Nephron progenitor cell (in vitro differentiated cells): ENCODE measurements around the gene FAM81A.

Experiments used
- DNase-seq: peaks from one replicate; pipeline ENCODE4 v3.0.0; 2021
- H3K27ac Mint-ChIP-seq: 2 replicates; pipeline ENCODE4 v1.8.0; 2021; ENCODE audit warnings: mild to moderate bottlenecking, moderate library complexity, mixed read lengths
- H3K27me3 Mint-ChIP-seq: 2 replicates; pipeline ENCODE4 v1.8.0; 2021; ENCODE audit warnings: mild to moderate bottlenecking, low read depth, mixed read lengths; ENCODE audit not compliant: poor library complexity
- H3K36me3 Mint-ChIP-seq: 2 replicates; pipeline ENCODE4 v1.8.0; 2021; ENCODE audit warnings: low read depth, mixed read lengths
- H3K4me1 Mint-ChIP-seq: 2 replicates; pipeline ENCODE4 v1.8.0; 2021; ENCODE audit warnings: mixed read lengths
- H3K4me3 Mint-ChIP-seq: 2 replicates; pipeline ENCODE4 v1.8.0; 2021; ENCODE audit warnings: mild to moderate bottlenecking, moderate library complexity, mixed read lengths
- H3K9me3 Mint-ChIP-seq: 2 replicates; pipeline ENCODE4 v1.8.0; 2021; ENCODE audit warnings: mild to moderate bottlenecking, moderate library complexity, mixed read lengths
- TF ChIP-seq, protein P1 (sequence below): fragments of 200-600 bp; sonication (generic); IDR thresholded peaks from 2 replicates; pipeline ENCODE4 v1.5.0; 2021; ENCODE audit warnings: antibody characterized with exemption

The FAM81A gene

GRCh38 chr15:59515190-59515589 lies 77.2 kb downstream of the FAM81A start:
- TF ChIP-seq, protein P1, sequence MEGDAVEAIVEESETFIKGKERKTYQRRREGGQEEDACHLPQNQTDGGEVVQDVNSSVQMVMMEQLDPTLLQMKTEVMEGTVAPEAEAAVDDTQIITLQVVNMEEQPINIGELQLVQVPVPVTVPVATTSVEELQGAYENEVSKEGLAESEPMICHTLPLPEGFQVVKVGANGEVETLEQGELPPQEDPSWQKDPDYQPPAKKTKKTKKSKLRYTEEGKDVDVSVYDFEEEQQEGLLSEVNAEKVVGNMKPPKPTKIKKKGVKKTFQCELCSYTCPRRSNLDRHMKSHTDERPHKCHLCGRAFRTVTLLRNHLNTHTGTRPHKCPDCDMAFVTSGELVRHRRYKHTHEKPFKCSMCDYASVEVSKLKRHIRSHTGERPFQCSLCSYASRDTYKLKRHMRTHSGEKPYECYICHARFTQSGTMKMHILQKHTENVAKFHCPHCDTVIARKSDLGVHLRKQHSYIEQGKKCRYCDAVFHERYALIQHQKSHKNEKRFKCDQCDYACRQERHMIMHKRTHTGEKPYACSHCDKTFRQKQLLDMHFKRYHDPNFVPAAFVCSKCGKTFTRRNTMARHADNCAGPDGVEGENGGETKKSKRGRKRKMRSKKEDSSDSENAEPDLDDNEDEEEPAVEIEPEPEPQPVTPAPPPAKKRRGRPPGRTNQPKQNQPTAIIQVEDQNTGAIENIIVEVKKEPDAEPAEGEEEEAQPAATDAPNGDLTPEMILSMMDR, result no peak
- H3K4me1 Mint-ChIP-seq, result no peaks in the 10 kb centered on the region
- DNase-seq, result no peak
- no peak overlapping the region for H3K27ac Mint-ChIP-seq
- H3K4me3 Mint-ChIP-seq, result no peak overlapping the region
- no peaks in the 10 kb centered on the region for H3K9me3 Mint-ChIP-seq
- no peaks in the 10 kb centered on the region for H3K27me3 Mint-ChIP-seq
- H3K36me3 Mint-ChIP-seq, result no peaks in the 10 kb centered on the region

- no peaks in the 10 kb centered on the region for H3K4me1 Mint-ChIP-seq
- no peaks in the 10 kb centered on the region for H3K27me3 Mint-ChIP-seq
- H3K9me3 Mint-ChIP-seq, result no peaks in the 10 kb centered on the region
- no peak overlapping the region for H3K4me3 Mint-ChIP-seq
- H3K36me3 Mint-ChIP-seq, result no peaks in the 10 kb centered on the region
- TF ChIP-seq, protein P1, result no peak
- no peak for DNase-seq
- H3K27ac Mint-ChIP-seq, result no peak overlapping the region
Measured at GRCh38 chr15:59516655-59517461, 78.9 kb downstream of the FAM81A start.

GRCh38 chr15:59519329-59519728 lies 81.3 kb downstream of the FAM81A start:
- H3K36me3 Mint-ChIP-seq, result no peaks in the 10 kb centered on the region
- H3K9me3 Mint-ChIP-seq, result no peaks in the 10 kb centered on the region
- no peak overlapping the region for H3K27ac Mint-ChIP-seq
- TF ChIP-seq, protein P1, result no peak
- no peak overlapping the region for H3K4me3 Mint-ChIP-seq
- no peak for DNase-seq
- H3K4me1 Mint-ChIP-seq, result peaks cover 6% of the 10 kb centered on the region
- no peaks in the 10 kb centered on the region for H3K27me3 Mint-ChIP-seq

- H3K4me1 Mint-ChIP-seq, result peaks cover 11% of the 10 kb centered on the region
- no peak overlapping the region for H3K27ac Mint-ChIP-seq
- no peaks in the 10 kb centered on the region for H3K36me3 Mint-ChIP-seq
- no peak overlapping the region for H3K4me3 Mint-ChIP-seq
- no peaks in the 10 kb centered on the region for H3K27me3 Mint-ChIP-seq
- DNase-seq, result no peak
- TF ChIP-seq, protein P1, result no peak
- no peaks in the 10 kb centered on the region for H3K9me3 Mint-ChIP-seq
Measured at GRCh38 chr15:59521443-59521842, 83.5 kb downstream of the FAM81A start.

DNA sequence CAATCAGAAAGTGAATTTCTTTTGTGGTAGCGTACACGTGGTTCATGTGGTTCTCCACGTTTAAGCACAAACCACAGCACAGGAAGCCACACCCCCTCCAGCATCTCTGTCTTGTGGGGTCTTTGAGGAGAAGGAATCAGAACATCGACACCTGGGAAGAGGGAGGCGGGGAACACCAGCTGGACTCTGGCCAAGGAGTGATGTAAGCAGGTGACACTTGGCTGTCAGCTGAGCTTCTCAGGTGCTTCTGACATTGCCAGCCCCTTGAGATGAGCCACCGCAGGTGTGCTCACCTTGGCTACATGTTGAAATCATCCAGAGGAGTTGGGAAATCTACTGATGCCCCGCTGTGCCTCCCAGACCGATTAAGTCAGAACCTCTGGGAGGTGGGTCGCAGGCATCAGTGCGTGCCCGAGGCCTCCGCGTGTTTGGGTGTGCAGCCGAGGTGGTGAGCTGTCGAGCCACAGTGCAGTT lies 85.0 kb downstream of the FAM81A start:
- no peak for DNase-seq
- no peaks in the 10 kb centered on the region for H3K36me3 Mint-ChIP-seq
- H3K27me3 Mint-ChIP-seq, result no peaks in the 10 kb centered on the region
- H3K4me3 Mint-ChIP-seq, result no peak overlapping the region
- peaks cover 11% of the 10 kb centered on the region for H3K4me1 Mint-ChIP-seq
- TF ChIP-seq, protein P1, result no peak
- H3K27ac Mint-ChIP-seq, result no peak overlapping the region
- no peaks in the 10 kb centered on the region for H3K9me3 Mint-ChIP-seq

DNA sequence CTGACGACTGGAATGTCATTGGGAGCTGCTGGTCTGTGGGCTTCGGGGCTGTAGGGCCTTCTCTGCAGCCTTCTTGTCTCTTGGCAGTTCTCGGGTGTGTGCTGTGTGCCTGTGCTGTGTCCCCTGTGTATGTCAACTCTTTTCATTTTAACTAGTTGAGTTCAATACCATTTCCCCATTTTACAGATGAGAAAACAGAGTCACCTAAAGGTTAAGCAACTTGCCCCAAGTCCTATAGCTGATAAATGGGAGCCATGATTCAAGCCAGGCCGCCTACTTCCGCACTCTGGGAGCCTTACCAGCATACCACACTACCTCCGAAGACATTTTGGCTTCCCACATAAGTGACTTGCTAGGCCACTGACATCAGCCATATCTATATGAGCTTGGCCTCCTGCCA lies 85.7 kb downstream of the FAM81A start:
- Mint-ChIP-seq H3K27ac (no peak overlapping the region), H3K4me3 (no peak overlapping the region), H3K36me3 (no peaks in the 10 kb centered on the region), H3K27me3 (no peaks in the 10 kb centered on the region), H3K9me3 (no peaks in the 10 kb centered on the region), H3K4me1 (peaks cover 11% of the 10 kb centered on the region)
- TF ChIP-seq, protein P1, result no peak
- no peak for DNase-seq
